HepG2 (cell line): ENCODE data around the gene PAN2. TPM values are rescaled to one million over a fixed set of nuclear protein-coding genes. Genes with fewer than 3 reads are reported as not detected.

Source experiments
- ATF1 ChIP-seq: IDR thresholded peaks from 2 replicates; pipeline ENCODE4 v1.6.1; 2016; ENCODE audit warnings: mild to moderate bottlenecking, control low read depth
- CENPX ChIP-seq: sonication (generic); formaldehyde crosslinking; IDR thresholded peaks from 2 replicates; pipeline ENCODE4 v1.9.0; 2021; ENCODE audit warnings: mild to moderate bottlenecking, missing genetic modification reagents, moderate library complexity
- HNF1B ChIP-seq: sonication (generic); formaldehyde crosslinking; IDR thresholded peaks from 2 replicates; pipeline ENCODE4 v1.5.1; 2020; ENCODE audit warnings: mild to moderate bottlenecking, moderate library complexity, missing genetic modification reagents
- JUND ChIP-seq: sonication (generic); formaldehyde crosslinking; IDR thresholded peaks from 2 replicates; pipeline ENCODE4 v1.8.0; 2022; ENCODE audit warnings: mild to moderate bottlenecking, missing genetic modification reagents
- KDM2A ChIP-seq: sonication (generic); formaldehyde crosslinking; IDR thresholded peaks from 2 replicates; pipeline ENCODE4 v1.4.0; 2020; ENCODE audit warnings: low read depth, missing genetic modification reagents, borderline replicate concordance
- PLRG1 ChIP-seq: fragments of 450-650 bp; conservative IDR thresholded peaks from 2 replicates; pipeline ENCODE4 v1.6.1; 2016
- POLR2AphosphoS5 ChIP-seq: IDR thresholded peaks from 2 replicates; pipeline ENCODE4 v1.6.1; 2012; ENCODE audit warnings: low read depth, low read length
- RFX3 ChIP-seq: IDR thresholded peaks from 2 replicates; pipeline ENCODE4 v1.6.1; 2016; ENCODE audit warnings: missing biosample characterization, missing genetic modification reagents
- SAP130 ChIP-seq: IDR thresholded peaks from 2 replicates; pipeline ENCODE4 v1.6.1; 2016; ENCODE audit warnings: low read depth
- SNAI1 ChIP-seq: sonication (generic); formaldehyde crosslinking; IDR thresholded peaks from 2 replicates; pipeline ENCODE4 v1.5.0; 2020; ENCODE audit warnings: mild to moderate bottlenecking, missing genetic modification reagents, borderline replicate concordance
- ZNF180 ChIP-seq: sonication (generic); formaldehyde crosslinking; IDR thresholded peaks from 2 replicates; pipeline ENCODE4 v1.4.0; 2020; ENCODE audit warnings: low read depth, missing genetic modification reagents, borderline replicate concordance
- ZNF230 ChIP-seq: sonication (generic); formaldehyde crosslinking; IDR thresholded peaks from 2 replicates; pipeline ENCODE4 v1.4.0; 2020; ENCODE audit warnings: mild to moderate bottlenecking, missing genetic modification reagents
- ZNF331 ChIP-seq: sonication (generic); formaldehyde crosslinking; IDR thresholded peaks from 2 replicates; pipeline ENCODE4 v1.4.0; 2020; ENCODE audit warnings: missing genetic modification reagents
- ZNF33A ChIP-seq: sonication (generic); formaldehyde crosslinking; IDR thresholded peaks from 2 replicates; pipeline ENCODE4 v1.5.1; 2020; ENCODE audit warnings: missing genetic modification reagents, mild to moderate bottlenecking, moderate library complexity, borderline replicate concordance
- ZNF501 ChIP-seq: sonication (generic); formaldehyde crosslinking; IDR thresholded peaks from 2 replicates; pipeline ENCODE4 v1.5.1; 2020; ENCODE audit warnings: mild to moderate bottlenecking, moderate library complexity, missing genetic modification reagents
- ZNF570 ChIP-seq: sonication (generic); formaldehyde crosslinking; IDR thresholded peaks from 2 replicates; pipeline ENCODE4 v1.4.0; 2020; ENCODE audit warnings: mild to moderate bottlenecking, missing genetic modification reagents, borderline replicate concordance
- ZSCAN29 ChIP-seq: sonication (generic); formaldehyde crosslinking; conservative IDR thresholded peaks from 2 replicates; pipeline ENCODE4 v1.4.0; 2020; ENCODE audit warnings: mild to moderate bottlenecking, missing genetic modification reagents
- polyA plus RNA-seq, 8 experiments: library from polyadenylated mRNA; depleted of rRNA in 3 of 8; stranded (reverse) in 7 of 8; unstranded in 1 of 8; fragments of >200 nt; fragmentation: Illumina TruSeq in 4 of 8; extraction: Trizol in 4 of 8; gene quantifications; 2 replicates each; pipeline versions ENCODE4 v1.2.1 to v1.2.3, GENCODE V29; 2011 to 2016; ENCODE audit warnings: low read depth in 4 of 8, missing spikeins in 1 of 8, mixed read lengths in 1 of 8; ENCODE audit not compliant: insufficient read depth in 1 of 8
- total RNA-seq, 5 experiments: library from RNA; depleted of rRNA; stranded (reverse); fragments of >200 nt; fragmentation: Illumina TruSeq; extraction: Trizol; gene quantifications; 2 replicates each; pipeline ENCODE4 v1.2.3, GENCODE V29; 2016; ENCODE audit warnings: low read depth in 1 of 5
- TF ChIP-seq, protein P1 (sequence below): sonication (generic); IDR thresholded peaks from 2 replicates; pipeline ENCODE4 v1.6.1; 2016; ENCODE audit warnings: low read depth, borderline replicate concordance
- TF ChIP-seq, protein P2 (sequence below): sonication (generic); formaldehyde crosslinking; IDR thresholded peaks from 2 replicates; pipeline ENCODE4 v1.8.0; 2022; ENCODE audit warnings: mild to moderate bottlenecking, missing genetic modification reagents, moderate library complexity
- TF ChIP-seq, protein P3 (sequence below): sonication (generic); formaldehyde crosslinking; conservative IDR thresholded peaks from 2 replicates; pipeline ENCODE4 v1.4.0; 2020; ENCODE audit warnings: mild to moderate bottlenecking, missing genetic modification reagents, moderate library complexity
- TF ChIP-seq, protein P4 (sequence below): sonication (generic); formaldehyde crosslinking; IDR thresholded peaks from 2 replicates; pipeline ENCODE4 v1.4.0; 2020; ENCODE audit warnings: missing genetic modification reagents; ENCODE audit errors: not compliant biosample characterization

The PAN2 gene
- total and polyA plus RNA-seq, 2 of the 13 experiments (the other 11 are each of a cell fraction or from before 2014, with no cell fraction given): 27.2 to 61.1 TPM

GRCh38 chr12:56299853-56300643, 33.8 kb downstream of the PAN2 start, which contains the start of gene CS (continued):
- TF ChIP-seq KDM2A (CRISPR knock-in tag) (peak; percentile 86; the same call in 1 of the 2 replicates), ZSCAN29 (peak; percentile 60; the same call in 1 of the 2 replicates), ZNF570 (no peak), HNF1B (CRISPR knock-in tag) (no peak), ATF1 (no peak), POLR2AphosphoS5 (peak; percentile 61), ZNF501 (CRISPR knock-in tag) (peak; percentile 38), ZNF33A (no peak), CENPX (CRISPR knock-in tag) (no peak), ZNF230 (CRISPR knock-in tag) (peak; percentile 83; the same call in 1 of the 2 replicates), ZNF180 (no peak), ZNF331 (peak; percentile 11; the same call in 1 of the 2 replicates), PLRG1 (no peak), RFX3 (CRISPR knock-in tag) (no peak), SAP130 (CRISPR knock-in tag) (peak; percentile 72), SNAI1 (CRISPR knock-in tag) (0 out of 2 replicates have a peak, but pooled peaks have one; percentile 77), JUND (CRISPR knock-in tag) (no peak)
- TF ChIP-seq, protein P1, sequence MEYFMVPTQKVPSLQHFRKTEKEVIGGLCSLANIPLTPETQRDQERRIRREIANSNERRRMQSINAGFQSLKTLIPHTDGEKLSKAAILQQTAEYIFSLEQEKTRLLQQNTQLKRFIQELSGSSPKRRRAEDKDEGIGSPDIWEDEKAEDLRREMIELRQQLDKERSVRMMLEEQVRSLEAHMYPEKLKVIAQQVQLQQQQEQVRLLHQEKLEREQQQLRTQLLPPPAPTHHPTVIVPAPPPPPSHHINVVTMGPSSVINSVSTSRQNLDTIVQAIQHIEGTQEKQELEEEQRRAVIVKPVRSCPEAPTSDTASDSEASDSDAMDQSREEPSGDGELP: no peak
- TF ChIP-seq, protein P2, sequence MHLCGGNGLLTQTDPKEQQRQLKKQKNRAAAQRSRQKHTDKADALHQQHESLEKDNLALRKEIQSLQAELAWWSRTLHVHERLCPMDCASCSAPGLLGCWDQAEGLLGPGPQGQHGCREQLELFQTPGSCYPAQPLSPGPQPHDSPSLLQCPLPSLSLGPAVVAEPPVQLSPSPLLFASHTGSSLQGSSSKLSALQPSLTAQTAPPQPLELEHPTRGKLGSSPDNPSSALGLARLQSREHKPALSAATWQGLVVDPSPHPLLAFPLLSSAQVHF (CRISPR knock-in tag): no peak
- TF ChIP-seq, protein P3, sequence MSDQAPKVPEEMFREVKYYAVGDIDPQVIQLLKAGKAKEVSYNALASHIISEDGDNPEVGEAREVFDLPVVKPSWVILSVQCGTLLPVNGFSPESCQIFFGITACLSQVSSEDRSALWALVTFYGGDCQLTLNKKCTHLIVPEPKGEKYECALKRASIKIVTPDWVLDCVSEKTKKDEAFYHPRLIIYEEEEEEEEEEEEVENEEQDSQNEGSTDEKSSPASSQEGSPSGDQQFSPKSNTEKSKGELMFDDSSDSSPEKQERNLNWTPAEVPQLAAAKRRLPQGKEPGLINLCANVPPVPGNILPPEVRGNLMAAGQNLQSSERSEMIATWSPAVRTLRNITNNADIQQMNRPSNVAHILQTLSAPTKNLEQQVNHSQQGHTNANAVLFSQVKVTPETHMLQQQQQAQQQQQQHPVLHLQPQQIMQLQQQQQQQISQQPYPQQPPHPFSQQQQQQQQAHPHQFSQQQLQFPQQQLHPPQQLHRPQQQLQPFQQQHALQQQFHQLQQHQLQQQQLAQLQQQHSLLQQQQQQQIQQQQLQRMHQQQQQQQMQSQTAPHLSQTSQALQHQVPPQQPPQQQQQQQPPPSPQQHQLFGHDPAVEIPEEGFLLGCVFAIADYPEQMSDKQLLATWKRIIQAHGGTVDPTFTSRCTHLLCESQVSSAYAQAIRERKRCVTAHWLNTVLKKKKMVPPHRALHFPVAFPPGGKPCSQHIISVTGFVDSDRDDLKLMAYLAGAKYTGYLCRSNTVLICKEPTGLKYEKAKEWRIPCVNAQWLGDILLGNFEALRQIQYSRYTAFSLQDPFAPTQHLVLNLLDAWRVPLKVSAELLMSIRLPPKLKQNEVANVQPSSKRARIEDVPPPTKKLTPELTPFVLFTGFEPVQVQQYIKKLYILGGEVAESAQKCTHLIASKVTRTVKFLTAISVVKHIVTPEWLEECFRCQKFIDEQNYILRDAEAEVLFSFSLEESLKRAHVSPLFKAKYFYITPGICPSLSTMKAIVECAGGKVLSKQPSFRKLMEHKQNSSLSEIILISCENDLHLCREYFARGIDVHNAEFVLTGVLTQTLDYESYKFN (CRISPR knock-in tag): peak; percentile 51
- TF ChIP-seq, protein P4, sequence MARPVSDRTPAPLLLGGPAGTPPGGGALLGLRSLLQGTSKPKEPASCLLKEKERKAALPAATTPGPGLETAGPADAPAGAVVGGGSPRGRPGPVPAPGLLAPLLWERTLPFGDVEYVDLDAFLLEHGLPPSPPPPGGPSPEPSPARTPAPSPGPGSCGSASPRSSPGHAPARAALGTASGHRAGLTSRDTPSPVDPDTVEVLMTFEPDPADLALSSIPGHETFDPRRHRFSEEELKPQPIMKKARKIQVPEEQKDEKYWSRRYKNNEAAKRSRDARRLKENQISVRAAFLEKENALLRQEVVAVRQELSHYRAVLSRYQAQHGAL: no peak
